Thyroid gland (tissue), 4 donors: Measurements from ENCODE around the gene SYNGR3. TPM values are rescaled to one million over a fixed set of nuclear protein-coding genes. Genes with fewer than 3 reads are reported as not detected.

Experiments used
- DNase-seq, 2 donors: peaks; one replicate each; pipeline ENCODE4 v3.0.0-alpha.2; 2019
- H3K27ac ChIP-seq, 3 donors: fragments of 200-600 bp; sonication (generic); 1 replicate in 2 of 3; 2 replicates in 1 of 3; pipeline ENCODE4 v1.5.1; 2016 to 2019; ENCODE audit warnings: mild to moderate bottlenecking in 1 of 3, moderate library complexity in 1 of 3
- H3K27me3 ChIP-seq: fragments of 200-600 bp; sonication (generic); one replicate; pipeline ENCODE4 v1.5.1; 2019
- H3K36me3 ChIP-seq, 2 donors: fragments of 200-600 bp; sonication (generic); one replicate each; pipeline ENCODE4 v1.5.1; 2016 to 2019
- H3K4me1 ChIP-seq, 2 donors: fragments of 200-600 bp; sonication (generic); one replicate each; pipeline ENCODE4 v1.5.1; 2017 to 2019
- H3K4me3 ChIP-seq, 3 donors: fragments of 200-600 bp; sonication (generic); replicated peaks in 1 of 3; 1 replicate in 2 of 3; 2 replicates in 1 of 3; pipeline ENCODE4 v1.5.1; 2016; ENCODE audit warnings: mild to moderate bottlenecking in 1 of 3
- H3K9me3 ChIP-seq: fragments of 200-600 bp; sonication (generic); one replicate; pipeline ENCODE4 v1.5.1; 2017
- CTCF ChIP-seq, 6 experiments: fragments of 200-600 bp in 3 of 6; fragments of 450-650 bp in 3 of 6; sonication (generic) in 3 of 6; IDR thresholded peaks; one replicate each; pipeline ENCODE4 v1.5.1; 2016 to 2019; ENCODE audit warnings: antibody characterized with exemption in 6 of 6, mild to moderate bottlenecking in 2 of 6, inconsistent platforms in 1 of 6, moderate library complexity in 1 of 6
- POLR2A ChIP-seq, 2 donors: fragments of 450-650 bp; IDR thresholded peaks; one replicate each; pipeline ENCODE4 v1.6.1; 2017; ENCODE audit warnings: antibody characterized with exemption in 2 of 2, mild to moderate bottlenecking in 2 of 2, moderate library complexity in 1 of 2
- WGBS, 2 donors: methylation state at CpG; one replicate each; pipeline ENCODE4 v1.1.5; 2017; 5-methylcytosine and 5-hydroxymethylcytosine counted together
- intact Hi-C: fragments of 100-400 bp; cut with DNase I; formaldehyde crosslinking; loops from one replicate; pipeline ENCODE4 v1.15.1; 2023
- total RNA-seq, 4 donors: library from RNA; depleted of rRNA; stranded (reverse); fragments of >200 nt; gene quantifications; one replicate each; pipeline ENCODE4 v1.2.3, GENCODE V29; 2016

SYNGR3 gene
- total RNA-seq, 4 donors from 2014 or later = not detected

GRCh38 chr16:2015117-2015946 is 25.6 kb downstream of the SYNGR3 start:
- Histone ChIP-seq H3K27ac (no peak overlapping the region), H3K9me3 (no peaks in the 10 kb centered on the region), H3K4me3 (no peak overlapping the region), H3K4me1 (peaks cover 3 to 13% of the 10 kb centered on the region in 2 donors), H3K27me3 (peaks cover 4% of the 10 kb centered on the region), H3K36me3 (no peaks in the 10 kb centered on the region)
- 82 to 83% methylated on average over 20 to 23 of the region's 24 CpGs for WGBS, 2 donors
- DNase-seq = no peak
- intact Hi-C loops = no loop called here
- TF ChIP-seq POLR2A (IDR thresholded peaks at IDR 0.05) (no peak), CTCF (IDR thresholded peaks at IDR 0.05) (no peak)

GRCh38 chr16:2015947-2016208 is 26.1 kb downstream of the SYNGR3 start:
- no peak for DNase-seq
- Histone ChIP-seq H3K36me3 (no peaks in the 10 kb centered on the region), H3K27ac (no peak overlapping the region), H3K27me3 (peaks cover 7% of the 10 kb centered on the region), H3K4me3 (no peak overlapping the region), H3K9me3 (no peaks in the 10 kb centered on the region), H3K4me1 (peaks cover 0 to 16% of the 10 kb centered on the region in 2 donors)
- 85 to 88% methylated on average over 7 of the region's 7 CpGs for WGBS, 2 donors
- intact Hi-C loops = no loop called here
- TF ChIP-seq CTCF (IDR thresholded peaks at IDR 0.05) = no peak
- TF ChIP-seq POLR2A (IDR thresholded peaks at IDR 0.05) = no peak

- no peak overlapping the region for H3K4me3 ChIP-seq
- TF ChIP-seq POLR2A (IDR thresholded peaks at IDR 0.05) = no peak
- peak in 1 of 6 experiments; percentile 13 for TF ChIP-seq CTCF (IDR thresholded peaks at IDR 0.05)
- H3K36me3 ChIP-seq = no peaks in the 10 kb centered on the region
- H3K27ac ChIP-seq = no peak overlapping the region
- WGBS, 2 donors = 38 to 51% methylated on average over 7 to 10 of the region's 13 CpGs
- no peaks in the 10 kb centered on the region for H3K9me3 ChIP-seq
- intact Hi-C loops = no loop called here
- peaks cover 7% of the 10 kb centered on the region for H3K27me3 ChIP-seq
- DNase-seq = no peak
- H3K4me1 ChIP-seq = peaks cover 0 to 16% of the 10 kb centered on the region in 2 donors
Observed at GRCh38 chr16:2016407-2016922, 26.7 kb downstream of the SYNGR3 start.

- Histone ChIP-seq H3K4me3 (no peak within 1 kb of the TSS), H3K9me3 (no peaks in the 10 kb centered on the region), H3K4me1 (peaks cover 6 to 29% of the 10 kb centered on the region in 2 donors), H3K36me3 (no peaks in the 10 kb centered on the region), H3K27me3 (peaks cover 7% of the 10 kb centered on the region), H3K27ac (no peak within 1 kb of the TSS)
- intact Hi-C loops = no loop called here
- no peak for TF ChIP-seq POLR2A (IDR thresholded peaks at IDR 0.05)
- 2 to 4% methylated on average over 5 to 11 of the region's 33 CpGs for WGBS, 2 donors
- DNase-seq = peak; percentile 29 to 63
Observed at GRCh38 chr16:2019518-2019920, 29.7 kb downstream of the SYNGR3 start, which contains the start of gene NPW. Gene NPW (plus strand): TSS chr16:2019785.

- no peaks in the 10 kb centered on the region for H3K9me3 ChIP-seq
- intact Hi-C loops = loop anchor here (5.0 kb wide), 1 partner anchor 132 kb away; no protein-coding TSS in a partner anchor
- no peak overlapping the region for H3K27ac ChIP-seq
- peaks cover 6 to 29% of the 10 kb centered on the region in 2 donors for H3K4me1 ChIP-seq
- H3K4me3 ChIP-seq = no peak overlapping the region
- WGBS, 2 donors = 0 to 1% methylated on average over 16 to 20 of the region's 96 CpGs
- peaks cover 7% of the 10 kb centered on the region for H3K27me3 ChIP-seq
- no peaks in the 10 kb centered on the region for H3K36me3 ChIP-seq
- TF ChIP-seq POLR2A (IDR thresholded peaks at IDR 0.05) (no peak), CTCF (IDR thresholded peaks at IDR 0.05) (no peak)
- DNase-seq = no peak
Observed at GRCh38 chr16:2019921-2020831, 30.4 kb downstream of the SYNGR3 start.
